ENCODE results near the gene LRP2BP.

LRP2BP gene

GRCh38 chr4:185339941-185340340 is 55.8 kb downstream of the LRP2BP start:
- TF ChIP-seq SIN3A (IDR thresholded peaks at IDR 0.05; ENCODE audit: borderline replicate concordance, insufficient read depth, low read length) (no peak), TAF1 (IDR thresholded peaks at IDR 0.05; ENCODE audit: borderline replicate concordance, insufficient read depth, low read length) (no peak), POLR2AphosphoS5 (IDR thresholded peaks at IDR 0.05; ENCODE audit: low read depth, low read length) (no peak)

GRCh38 chr4:185335579-185335978 is 60.1 kb downstream of the LRP2BP start:
- TF ChIP-seq, protein P1, sequence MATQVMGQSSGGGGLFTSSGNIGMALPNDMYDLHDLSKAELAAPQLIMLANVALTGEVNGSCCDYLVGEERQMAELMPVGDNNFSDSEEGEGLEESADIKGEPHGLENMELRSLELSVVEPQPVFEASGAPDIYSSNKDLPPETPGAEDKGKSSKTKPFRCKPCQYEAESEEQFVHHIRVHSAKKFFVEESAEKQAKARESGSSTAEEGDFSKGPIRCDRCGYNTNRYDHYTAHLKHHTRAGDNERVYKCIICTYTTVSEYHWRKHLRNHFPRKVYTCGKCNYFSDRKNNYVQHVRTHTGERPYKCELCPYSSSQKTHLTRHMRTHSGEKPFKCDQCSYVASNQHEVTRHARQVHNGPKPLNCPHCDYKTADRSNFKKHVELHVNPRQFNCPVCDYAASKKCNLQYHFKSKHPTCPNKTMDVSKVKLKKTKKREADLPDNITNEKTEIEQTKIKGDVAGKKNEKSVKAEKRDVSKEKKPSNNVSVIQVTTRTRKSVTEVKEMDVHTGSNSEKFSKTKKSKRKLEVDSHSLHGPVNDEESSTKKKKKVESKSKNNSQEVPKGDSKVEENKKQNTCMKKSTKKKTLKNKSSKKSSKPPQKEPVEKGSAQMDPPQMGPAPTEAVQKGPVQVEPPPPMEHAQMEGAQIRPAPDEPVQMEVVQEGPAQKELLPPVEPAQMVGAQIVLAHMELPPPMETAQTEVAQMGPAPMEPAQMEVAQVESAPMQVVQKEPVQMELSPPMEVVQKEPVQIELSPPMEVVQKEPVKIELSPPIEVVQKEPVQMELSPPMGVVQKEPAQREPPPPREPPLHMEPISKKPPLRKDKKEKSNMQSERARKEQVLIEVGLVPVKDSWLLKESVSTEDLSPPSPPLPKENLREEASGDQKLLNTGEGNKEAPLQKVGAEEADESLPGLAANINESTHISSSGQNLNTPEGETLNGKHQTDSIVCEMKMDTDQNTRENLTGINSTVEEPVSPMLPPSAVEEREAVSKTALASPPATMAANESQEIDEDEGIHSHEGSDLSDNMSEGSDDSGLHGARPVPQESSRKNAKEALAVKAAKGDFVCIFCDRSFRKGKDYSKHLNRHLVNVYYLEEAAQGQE (IDR thresholded peaks at IDR 0.05; ENCODE audit: insufficient read depth in 1 of 2, low read depth in 2 of 2, low read length in 2 of 2): no peak
- no peak for TF ChIP-seq TAF1 (IDR thresholded peaks at IDR 0.05; ENCODE audit: borderline replicate concordance, insufficient read depth, low read length)
- no peak for TF ChIP-seq SIN3A (IDR thresholded peaks at IDR 0.05; ENCODE audit: borderline replicate concordance, insufficient read depth, low read length)
- no peak for TF ChIP-seq POLR2AphosphoS5 (IDR thresholded peaks at IDR 0.05; ENCODE audit: low read depth, low read length)
- TF ChIP-seq FOXP2 (optimal IDR thresholded peaks at IDR 0.05; ENCODE audit: borderline replicate concordance, extremely low read depth, extremely low read length, insufficient read depth): no peak

- TF ChIP-seq, protein P1 (IDR thresholded peaks at IDR 0.05; ENCODE audit: insufficient read depth in 1 of 2, low read depth in 2 of 2, low read length in 2 of 2): no peak
- TF ChIP-seq SIN3A (IDR thresholded peaks at IDR 0.05; ENCODE audit: borderline replicate concordance, insufficient read depth, low read length) (no peak), FOXP2 (optimal IDR thresholded peaks at IDR 0.05; ENCODE audit: borderline replicate concordance, extremely low read depth, extremely low read length, insufficient read depth) (no peak), POLR2AphosphoS5 (IDR thresholded peaks at IDR 0.05; ENCODE audit: low read depth, low read length) (no peak), TAF1 (IDR thresholded peaks at IDR 0.05; ENCODE audit: borderline replicate concordance, insufficient read depth, low read length) (no peak)
These were observed 61.4 kb downstream of the LRP2BP start for GRCh38 chr4:185334326-185334725.

DNA sequence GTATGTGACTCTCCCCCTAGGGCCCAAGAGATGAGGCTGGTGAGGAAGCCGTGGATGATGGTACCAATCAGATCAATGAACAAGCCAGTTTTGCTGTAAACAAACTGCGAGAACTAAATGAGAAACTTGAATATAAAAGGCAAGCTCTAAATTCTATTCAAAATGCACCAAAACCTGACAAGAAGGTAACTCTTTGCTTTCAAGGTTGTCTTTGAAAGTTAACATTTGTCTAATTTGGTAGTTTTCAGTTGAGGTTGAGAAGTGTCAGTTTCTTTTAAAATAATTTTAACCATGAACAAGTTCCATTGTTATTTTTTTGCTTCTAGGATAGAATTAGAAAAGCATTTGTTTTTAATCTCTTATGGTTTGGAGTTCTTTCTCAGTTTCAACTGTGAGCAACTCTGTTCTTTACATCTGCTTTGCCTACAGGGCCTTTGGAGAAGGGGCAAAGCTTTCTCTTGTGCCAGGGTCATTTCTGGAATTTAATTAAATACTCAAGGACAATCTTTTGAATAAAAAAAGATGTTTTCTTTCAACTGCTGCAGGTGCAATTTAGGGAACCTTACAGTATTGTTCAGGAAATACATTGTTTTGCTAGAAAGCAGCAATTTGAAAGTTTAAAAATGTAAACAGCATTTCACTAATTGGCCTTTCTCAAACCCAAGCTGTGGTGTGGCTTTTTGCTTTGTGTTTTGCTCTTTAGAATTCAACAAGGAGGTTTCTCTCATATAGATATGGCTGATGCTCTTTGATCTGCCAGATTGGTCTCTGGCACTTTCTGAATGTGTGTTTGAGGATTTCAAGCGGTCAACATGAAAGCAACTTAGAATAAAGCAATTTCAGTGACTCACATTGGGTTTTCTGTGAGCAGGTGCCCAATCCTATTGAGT is 62.9 kb downstream of the LRP2BP start:
- TF ChIP-seq SIN3A (IDR thresholded peaks at IDR 0.05; ENCODE audit: borderline replicate concordance, insufficient read depth, low read length): no peak
- TF ChIP-seq POLR2AphosphoS5 (IDR thresholded peaks at IDR 0.05; ENCODE audit: low read depth, low read length): no peak
- no peak for TF ChIP-seq TAF1 (IDR thresholded peaks at IDR 0.05; ENCODE audit: borderline replicate concordance, insufficient read depth, low read length)
- TF ChIP-seq FOXP2 (optimal IDR thresholded peaks at IDR 0.05; ENCODE audit: borderline replicate concordance, extremely low read depth, extremely low read length, insufficient read depth): no peak
- TF ChIP-seq, protein P1 (IDR thresholded peaks at IDR 0.05; ENCODE audit: insufficient read depth in 1 of 2, low read depth in 2 of 2, low read length in 2 of 2): no peak

- TF ChIP-seq, protein P1 (IDR thresholded peaks at IDR 0.05; ENCODE audit: insufficient read depth in 1 of 2, low read depth in 2 of 2, low read length in 2 of 2): no peak
- no peak for TF ChIP-seq FOXP2 (optimal IDR thresholded peaks at IDR 0.05; ENCODE audit: borderline replicate concordance, extremely low read depth, extremely low read length, insufficient read depth)
- no peak for TF ChIP-seq SIN3A (IDR thresholded peaks at IDR 0.05; ENCODE audit: borderline replicate concordance, insufficient read depth, low read length)
- no peak for TF ChIP-seq TAF1 (IDR thresholded peaks at IDR 0.05; ENCODE audit: borderline replicate concordance, insufficient read depth, low read length)
- TF ChIP-seq POLR2AphosphoS5 (IDR thresholded peaks at IDR 0.05; ENCODE audit: low read depth, low read length): no peak
These were observed 67.1 kb downstream of the LRP2BP start for GRCh38 chr4:185328586-185328985.
